ENCODE data around the gene SLC37A1. TPM values are rescaled to one million over a fixed set of nuclear protein-coding genes. Genes with fewer than 3 reads are reported as not detected.

SLC37A1 gene
- total and polyA plus RNA-seq, 9 of the 15 experiments (the other 6 are each of a cell fraction or from before 2014, with no cell fraction given), result 0.06 to 3.4 (median 0.40) TPM

DNA sequence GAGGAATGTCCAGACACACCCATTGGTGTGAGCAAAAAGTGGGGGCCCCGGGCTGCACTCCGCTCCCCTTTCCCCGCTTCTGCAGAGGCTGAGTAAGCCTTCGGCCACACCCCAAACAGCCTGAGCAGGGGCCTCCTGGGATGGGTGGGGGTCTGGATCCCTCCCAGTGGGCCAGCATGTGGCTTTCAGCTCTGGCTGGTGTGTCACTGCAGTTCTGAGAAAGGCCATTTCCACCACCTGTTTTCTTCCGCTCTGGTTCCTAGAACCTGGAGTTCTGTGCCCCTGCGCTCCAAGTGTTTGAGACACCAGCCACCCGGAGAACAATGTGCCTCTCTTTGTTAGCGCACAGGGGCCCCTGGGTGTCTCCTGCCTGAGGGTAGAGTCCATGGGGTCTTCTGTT lies 30.9 kb downstream of the SLC37A1 start (continued):
- TF ChIP-seq, protein P1, sequence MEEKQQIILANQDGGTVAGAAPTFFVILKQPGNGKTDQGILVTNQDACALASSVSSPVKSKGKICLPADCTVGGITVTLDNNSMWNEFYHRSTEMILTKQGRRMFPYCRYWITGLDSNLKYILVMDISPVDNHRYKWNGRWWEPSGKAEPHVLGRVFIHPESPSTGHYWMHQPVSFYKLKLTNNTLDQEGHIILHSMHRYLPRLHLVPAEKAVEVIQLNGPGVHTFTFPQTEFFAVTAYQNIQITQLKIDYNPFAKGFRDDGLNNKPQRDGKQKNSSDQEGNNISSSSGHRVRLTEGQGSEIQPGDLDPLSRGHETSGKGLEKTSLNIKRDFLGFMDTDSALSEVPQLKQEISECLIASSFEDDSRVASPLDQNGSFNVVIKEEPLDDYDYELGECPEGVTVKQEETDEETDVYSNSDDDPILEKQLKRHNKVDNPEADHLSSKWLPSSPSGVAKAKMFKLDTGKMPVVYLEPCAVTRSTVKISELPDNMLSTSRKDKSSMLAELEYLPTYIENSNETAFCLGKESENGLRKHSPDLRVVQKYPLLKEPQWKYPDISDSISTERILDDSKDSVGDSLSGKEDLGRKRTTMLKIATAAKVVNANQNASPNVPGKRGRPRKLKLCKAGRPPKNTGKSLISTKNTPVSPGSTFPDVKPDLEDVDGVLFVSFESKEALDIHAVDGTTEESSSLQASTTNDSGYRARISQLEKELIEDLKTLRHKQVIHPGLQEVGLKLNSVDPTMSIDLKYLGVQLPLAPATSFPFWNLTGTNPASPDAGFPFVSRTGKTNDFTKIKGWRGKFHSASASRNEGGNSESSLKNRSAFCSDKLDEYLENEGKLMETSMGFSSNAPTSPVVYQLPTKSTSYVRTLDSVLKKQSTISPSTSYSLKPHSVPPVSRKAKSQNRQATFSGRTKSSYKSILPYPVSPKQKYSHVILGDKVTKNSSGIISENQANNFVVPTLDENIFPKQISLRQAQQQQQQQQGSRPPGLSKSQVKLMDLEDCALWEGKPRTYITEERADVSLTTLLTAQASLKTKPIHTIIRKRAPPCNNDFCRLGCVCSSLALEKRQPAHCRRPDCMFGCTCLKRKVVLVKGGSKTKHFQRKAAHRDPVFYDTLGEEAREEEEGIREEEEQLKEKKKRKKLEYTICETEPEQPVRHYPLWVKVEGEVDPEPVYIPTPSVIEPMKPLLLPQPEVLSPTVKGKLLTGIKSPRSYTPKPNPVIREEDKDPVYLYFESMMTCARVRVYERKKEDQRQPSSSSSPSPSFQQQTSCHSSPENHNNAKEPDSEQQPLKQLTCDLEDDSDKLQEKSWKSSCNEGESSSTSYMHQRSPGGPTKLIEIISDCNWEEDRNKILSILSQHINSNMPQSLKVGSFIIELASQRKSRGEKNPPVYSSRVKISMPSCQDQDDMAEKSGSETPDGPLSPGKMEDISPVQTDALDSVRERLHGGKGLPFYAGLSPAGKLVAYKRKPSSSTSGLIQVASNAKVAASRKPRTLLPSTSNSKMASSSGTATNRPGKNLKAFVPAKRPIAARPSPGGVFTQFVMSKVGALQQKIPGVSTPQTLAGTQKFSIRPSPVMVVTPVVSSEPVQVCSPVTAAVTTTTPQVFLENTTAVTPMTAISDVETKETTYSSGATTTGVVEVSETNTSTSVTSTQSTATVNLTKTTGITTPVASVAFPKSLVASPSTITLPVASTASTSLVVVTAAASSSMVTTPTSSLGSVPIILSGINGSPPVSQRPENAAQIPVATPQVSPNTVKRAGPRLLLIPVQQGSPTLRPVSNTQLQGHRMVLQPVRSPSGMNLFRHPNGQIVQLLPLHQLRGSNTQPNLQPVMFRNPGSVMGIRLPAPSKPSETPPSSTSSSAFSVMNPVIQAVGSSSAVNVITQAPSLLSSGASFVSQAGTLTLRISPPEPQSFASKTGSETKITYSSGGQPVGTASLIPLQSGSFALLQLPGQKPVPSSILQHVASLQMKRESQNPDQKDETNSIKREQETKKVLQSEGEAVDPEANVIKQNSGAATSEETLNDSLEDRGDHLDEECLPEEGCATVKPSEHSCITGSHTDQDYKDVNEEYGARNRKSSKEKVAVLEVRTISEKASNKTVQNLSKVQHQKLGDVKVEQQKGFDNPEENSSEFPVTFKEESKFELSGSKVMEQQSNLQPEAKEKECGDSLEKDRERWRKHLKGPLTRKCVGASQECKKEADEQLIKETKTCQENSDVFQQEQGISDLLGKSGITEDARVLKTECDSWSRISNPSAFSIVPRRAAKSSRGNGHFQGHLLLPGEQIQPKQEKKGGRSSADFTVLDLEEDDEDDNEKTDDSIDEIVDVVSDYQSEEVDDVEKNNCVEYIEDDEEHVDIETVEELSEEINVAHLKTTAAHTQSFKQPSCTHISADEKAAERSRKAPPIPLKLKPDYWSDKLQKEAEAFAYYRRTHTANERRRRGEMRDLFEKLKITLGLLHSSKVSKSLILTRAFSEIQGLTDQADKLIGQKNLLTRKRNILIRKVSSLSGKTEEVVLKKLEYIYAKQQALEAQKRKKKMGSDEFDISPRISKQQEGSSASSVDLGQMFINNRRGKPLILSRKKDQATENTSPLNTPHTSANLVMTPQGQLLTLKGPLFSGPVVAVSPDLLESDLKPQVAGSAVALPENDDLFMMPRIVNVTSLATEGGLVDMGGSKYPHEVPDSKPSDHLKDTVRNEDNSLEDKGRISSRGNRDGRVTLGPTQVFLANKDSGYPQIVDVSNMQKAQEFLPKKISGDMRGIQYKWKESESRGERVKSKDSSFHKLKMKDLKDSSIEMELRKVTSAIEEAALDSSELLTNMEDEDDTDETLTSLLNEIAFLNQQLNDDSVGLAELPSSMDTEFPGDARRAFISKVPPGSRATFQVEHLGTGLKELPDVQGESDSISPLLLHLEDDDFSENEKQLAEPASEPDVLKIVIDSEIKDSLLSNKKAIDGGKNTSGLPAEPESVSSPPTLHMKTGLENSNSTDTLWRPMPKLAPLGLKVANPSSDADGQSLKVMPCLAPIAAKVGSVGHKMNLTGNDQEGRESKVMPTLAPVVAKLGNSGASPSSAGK (IDR thresholded peaks at IDR 0.05), result peak; percentile 68
- TF ChIP-seq EP400 (IDR thresholded peaks at IDR 0.05) (peak; percentile 46; the same call in 1 of the 2 replicates), ZNF76 (CRISPR knock-in tag; IDR thresholded peaks at IDR 0.05; ENCODE audit: borderline replicate concordance) (no peak), CXXC5 (CRISPR knock-in tag; IDR thresholded peaks at IDR 0.05) (0 out of 2 replicates have a peak, but pooled peaks have one; percentile 36), SMAD4 (CRISPR knock-in tag; conservative IDR thresholded peaks at IDR 0.05) (peak; percentile 61; the same call in 1 of the 2 replicates), ARNT (IDR thresholded peaks at IDR 0.05) (no peak), ZNF592 (IDR thresholded peaks at IDR 0.05) (peak; percentile 80), JUND (IDR thresholded peaks at IDR 0.05; ENCODE audit: borderline replicate concordance, low read depth, low read length) (0 out of 2 replicates have a peak, but pooled peaks have one; percentile 34), JUND (tag; IDR thresholded peaks at IDR 0.05; ENCODE audit: borderline replicate concordance, low read depth, low read length) (no peak; the same call in 2 of the 3 replicates), ZNF174 (CRISPR knock-in tag; IDR thresholded peaks at IDR 0.05) (no peak), ZNF696 (CRISPR knock-in tag; conservative IDR thresholded peaks at IDR 0.05) (no peak), HNRNPLL (IDR thresholded peaks at IDR 0.05; ENCODE audit: low read depth, low read length, poor library complexity, severe bottlenecking) (no peak), MAZ (CRISPR knock-in tag; conservative IDR thresholded peaks at IDR 0.05 in 1 of 2, IDR thresholded peaks at IDR 0.05 in 1 of 2) (peak; percentile 46 to 81; a peak in 2 of 4 replicates)

Measured in K562 (cell line).